GM21723 (cell line): Measurements from ENCODE around the gene ASGR1.
"Not testable (repeated sequence)": the region's sequence is repeated elsewhere in the genome, so short reads cannot be mapped to it uniquely, and the experiment has no call there.

Source experiments
- ATAC-seq: cut with Tn5 transposase; IDR thresholded peaks from one replicate; pipeline ENCODE4 v1.9.1; 2021; ENCODE audit warnings: mild to moderate bottlenecking, moderate library complexity; ENCODE audit not compliant: unreplicated experiment

ASGR1 gene

DNA sequence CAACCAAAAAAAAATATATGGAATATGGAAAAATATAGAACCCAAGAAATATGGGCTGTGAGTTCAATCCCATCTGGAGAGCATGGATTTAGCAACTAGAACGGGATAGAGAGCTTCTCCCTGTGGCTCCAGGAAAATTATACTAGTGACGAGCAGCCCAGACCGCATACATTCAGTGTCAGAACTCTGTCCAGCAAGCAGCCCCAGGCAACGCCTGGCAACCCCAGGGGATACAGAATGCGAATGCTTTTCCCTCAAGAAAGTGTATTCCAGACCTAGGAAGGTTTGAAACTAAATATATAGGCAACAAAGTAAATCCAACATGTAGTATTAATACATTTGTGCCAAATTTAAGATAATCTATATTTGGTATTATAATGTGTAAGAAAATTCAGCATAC, 51.0 kb downstream of the ASGR1 start:
- ATAC-seq = no peak

DNA sequence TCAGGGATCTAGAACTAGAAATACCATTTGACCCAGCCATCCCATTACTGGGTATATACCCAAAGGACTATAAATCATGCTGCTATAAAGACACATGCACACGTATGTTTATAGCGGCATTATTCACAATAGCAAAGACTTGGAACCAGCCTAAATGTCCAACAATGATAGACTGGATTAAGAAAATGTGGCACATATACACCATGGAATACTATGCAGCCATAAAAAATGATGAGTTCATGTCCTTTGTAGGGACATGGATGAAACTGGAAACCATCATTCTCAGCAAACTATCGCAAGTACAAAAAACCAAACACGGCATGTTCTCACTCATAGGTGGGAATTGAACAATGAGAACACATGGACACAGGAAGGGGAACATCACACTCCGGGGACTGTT, 51.7 kb downstream of the ASGR1 start:
- ATAC-seq = not testable (repeated sequence)

DNA sequence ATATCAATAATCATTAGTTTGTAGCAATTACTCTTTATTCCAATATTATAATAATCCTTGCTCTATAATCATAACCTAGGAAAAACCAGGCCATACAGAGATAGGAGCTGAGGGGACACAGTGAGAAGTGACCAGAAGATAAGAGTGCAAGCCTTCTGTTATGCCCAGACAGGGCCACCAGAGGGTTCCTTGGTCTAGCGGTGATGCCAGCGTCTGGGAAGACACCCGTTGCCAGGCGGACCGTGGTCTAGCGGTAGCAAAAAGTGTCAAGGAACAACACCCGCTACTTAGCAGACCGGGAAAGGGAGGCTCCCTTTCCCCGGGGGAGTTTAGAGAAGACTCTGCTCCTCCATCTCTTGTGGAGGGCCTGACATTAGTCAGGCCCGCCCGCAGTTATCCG, 52.8 kb downstream of the ASGR1 start:
- not testable (repeated sequence) for ATAC-seq

DNA sequence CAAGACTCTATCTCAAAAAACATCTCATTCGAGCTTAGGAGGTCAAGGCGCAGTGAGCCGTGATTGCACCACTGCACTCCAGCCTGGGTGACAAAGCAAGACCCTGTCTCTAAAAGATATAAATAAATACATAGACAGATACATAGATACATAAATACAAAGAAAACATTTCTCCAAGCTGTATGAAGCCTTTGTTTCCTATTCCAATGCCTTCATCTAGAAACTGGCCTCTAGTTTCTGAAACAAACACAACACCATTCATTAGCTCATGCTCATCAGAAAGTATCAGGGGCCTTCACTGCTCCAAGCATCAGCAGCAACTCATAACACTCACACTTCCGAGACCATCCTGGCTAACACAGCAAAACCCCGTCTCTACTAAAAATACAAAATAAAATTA, 54.2 kb downstream of the ASGR1 start:
- no peak for ATAC-seq

DNA sequence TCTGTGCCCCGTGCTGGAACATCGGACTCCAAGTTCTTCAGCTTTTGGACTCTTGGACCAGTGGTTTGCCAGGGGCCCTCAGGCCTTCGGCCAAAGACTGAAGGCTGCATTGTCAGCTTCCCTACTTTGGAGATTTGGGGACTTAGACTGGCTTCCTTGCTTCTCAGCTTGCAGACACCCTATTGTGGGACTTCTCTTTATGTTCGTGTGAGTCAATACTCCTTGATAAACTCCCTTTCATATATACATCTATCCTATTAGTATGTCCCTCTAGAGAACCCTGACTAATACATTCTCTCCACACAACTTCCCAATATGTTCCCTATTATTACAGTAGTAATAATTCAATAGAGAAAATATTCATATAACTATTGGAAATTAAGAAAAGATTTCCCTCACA, 55.3 kb downstream of the ASGR1 start:
- no peak for ATAC-seq
